HepG2 (cell line): ENCODE measurements around the gene PEAK3. TPM values are rescaled to one million over a fixed set of nuclear protein-coding genes. Genes with fewer than 3 reads are reported as not detected.

Experiments
- ATAC-seq: fragments of 200-7000 bp; cut with Tn5 transposase; 3 replicates; pipeline ENCODE4 v1.9.1; 2020; ENCODE audit warnings: mild to moderate bottlenecking, moderate library complexity
- BruUV-seq: library from RNA; stranded (reverse); fragments of 400-500 nt; replicated peaks from 2 replicates; lab custom pipeline; 2021; lab: Mats Ljungman, UMichigan
- CTCF ChIA-PET: fragments of 300-600 bp; formaldehyde crosslinking; extraction: SDS; loops from one replicate; lab custom pipeline; 2021; ENCODE audit warnings: low total read pairs, inconsistent platforms, low intra/inter-chr PET ratio; lab: Yijun Ruan, JAX
- POLR2A ChIA-PET: fragments of 350-600 bp; sonication (Branson Sonifier 250); formaldehyde crosslinking; loops from one replicate; lab custom pipeline; 2020; ENCODE audit warnings: antibody characterized with exemption, inconsistent platforms; lab: Yijun Ruan, JAX
- DNase-seq: peaks from one replicate; pipeline ENCODE4 v3.0.0-alpha.2; 2015; ENCODE audit warnings: low spot score
- FAIRE-seq: peaks from 3 replicates; lab custom pipeline; 2011; peaks lifted over from hg19 to GRCh38; lab: Jason Lieb, UNC
- H2AFZ ChIP-seq: one replicate; pipeline ENCODE4 v1.6.1; 2011; ENCODE audit warnings: low read length, inconsistent platforms
- H3K27ac ChIP-seq: fragments of 300-600 bp; 3 replicates; pipeline ENCODE4 v1.8.0; 2011; ENCODE audit warnings: mixed run types, mild to moderate bottlenecking, mixed read lengths, low read length, inconsistent platforms; ENCODE audit not compliant: insufficient read depth; ENCODE audit errors: extremely low read length
- H3K27me3 ChIP-seq, 2 experiments: fragments of 200-600 bp in 1 of 2; 2 replicates in 1 of 2; 3 replicates in 1 of 2; pipeline versions ENCODE4 v1.6.0 to v1.8.0; 2011; ENCODE audit warnings: low read length in 2 of 2, mild to moderate bottlenecking in 2 of 2, moderate library complexity in 2 of 2, inconsistent platforms in 1 of 2; ENCODE audit not compliant: insufficient read depth in 2 of 2, control insufficient read depth in 1 of 2
- H3K36me3 ChIP-seq, 2 experiments: fragments of 200-600 bp in 1 of 2; replicated peaks in 1 of 2; 2 replicates in 1 of 2; 3 replicates in 1 of 2; pipeline versions ENCODE4 v1.5.1 to v1.8.0; 2011; ENCODE audit warnings: low read length in 2 of 2, inconsistent platforms in 1 of 2; ENCODE audit not compliant: insufficient read depth in 2 of 2, control insufficient read depth in 1 of 2
- H3K4me1 ChIP-seq: 2 replicates; pipeline ENCODE4 v1.5.1; 2012; ENCODE audit warnings: low read length, inconsistent platforms; ENCODE audit not compliant: insufficient read depth
- H3K4me2 ChIP-seq: 2 replicates; pipeline ENCODE4 v1.6.0; 2011; ENCODE audit warnings: low read depth, low read length, inconsistent platforms
- H3K4me3 ChIP-seq, 3 experiments: fragments of 200-600 bp in 1 of 3; sonication (generic), shearing (Covaris generic) in 1 of 3; replicated peaks in 1 of 3; 2 replicates each; pipeline ENCODE4 v1.5.1; 2011 to 2016; ENCODE audit warnings: low read length in 3 of 3, inconsistent platforms in 2 of 3, low read depth in 2 of 3, mild to moderate bottlenecking in 2 of 3, control low read depth in 1 of 3, mixed read lengths in 1 of 3; ENCODE audit not compliant: insufficient read depth in 1 of 3
- H3K79me2 ChIP-seq: one replicate; pipeline ENCODE4 v1.6.1; 2011; ENCODE audit warnings: low read length, inconsistent platforms; ENCODE audit not compliant: insufficient read depth
- H3K9ac ChIP-seq: 2 replicates; pipeline ENCODE4 v1.6.0; 2011; ENCODE audit warnings: mild to moderate bottlenecking, low read depth, low read length, inconsistent platforms; ENCODE audit not compliant: insufficient read depth
- H3K9me3 ChIP-seq: 2 replicates; pipeline ENCODE4 v1.5.1; 2012; ENCODE audit warnings: mild to moderate bottlenecking, low read length
- H4K20me1 ChIP-seq: 2 replicates; pipeline ENCODE4 v1.6.0; 2011; ENCODE audit warnings: inconsistent platforms, mild to moderate bottlenecking, low read length, moderate library complexity; ENCODE audit not compliant: insufficient read depth
- AGO2 ChIP-seq: fragments of 200-400 bp; formaldehyde crosslinking; optimal IDR thresholded peaks from 2 replicates; pipeline ENCODE3; 2017; ENCODE audit warnings: mild to moderate bottlenecking, low read depth, low read length, moderate library complexity
- AKAP8 ChIP-seq: sonication (generic); formaldehyde crosslinking; IDR thresholded peaks from 2 replicates; pipeline ENCODE4 v1.5.1; 2020; ENCODE audit warnings: mild to moderate bottlenecking, missing genetic modification reagents
- GLI4 ChIP-seq: sonication (generic); formaldehyde crosslinking; IDR thresholded peaks from 2 replicates; pipeline ENCODE4 v1.5.1; 2020; ENCODE audit warnings: missing genetic modification reagents, mild to moderate bottlenecking, moderate library complexity, borderline replicate concordance
- KAT2B ChIP-seq: fragments of 150-350 bp; IDR thresholded peaks from 2 replicates; pipeline ENCODE4 v1.6.1; 2014; ENCODE audit warnings: low read depth, low read length, borderline replicate concordance
- RBFOX2 ChIP-seq: fragments of 200-400 bp; formaldehyde crosslinking; IDR thresholded peaks from 2 replicates; pipeline ENCODE4 v1.6.1; 2017; ENCODE audit warnings: low read depth, mild to moderate bottlenecking, low read length
- RBM22 ChIP-seq: fragments of 200-400 bp; formaldehyde crosslinking; optimal IDR thresholded peaks from 2 replicates; pipeline ENCODE3; 2017; ENCODE audit warnings: mild to moderate bottlenecking, low read length, moderate library complexity
- ZNF616 ChIP-seq: sonication (generic); formaldehyde crosslinking; IDR thresholded peaks from 2 replicates; pipeline ENCODE4 v1.5.0; 2020; ENCODE audit warnings: low read depth, mild to moderate bottlenecking, missing genetic modification reagents
- WGBS: methylation state at CpG from one replicate; pipeline ENCODE4 v1.1.6; 2017; ENCODE audit warnings: low lambda C conversion rate; 5-methylcytosine and 5-hydroxymethylcytosine counted together
- in situ Hi-C: cut with HindIII; loops from 2 replicates; pipeline ENCODE4 v1.10.0; 2017; ENCODE audit warnings: low pct_unique_long_range_greater_than_20kb; ENCODE audit not compliant: extremely low pct_ligation_motif_present
- intact Hi-C: fragments of 100-400 bp; cut with micrococcal nuclease; formaldehyde crosslinking; loops from one replicate; pipeline ENCODE4 v1.10.0; 2022; ENCODE audit not compliant: unreplicated experiment
- polyA plus RNA-seq, 8 experiments: library from polyadenylated mRNA; depleted of rRNA in 3 of 8; stranded (reverse) in 7 of 8; unstranded in 1 of 8; fragments of >200 nt; fragmentation: Illumina TruSeq in 4 of 8; extraction: Trizol in 4 of 8; gene quantifications; 2 replicates each; pipeline versions ENCODE4 v1.2.1 to v1.2.3, GENCODE V29; 2011 to 2016; ENCODE audit warnings: low read depth in 4 of 8, missing spikeins in 1 of 8, mixed read lengths in 1 of 8; ENCODE audit not compliant: insufficient read depth in 1 of 8
- total RNA-seq, 5 experiments: library from RNA; depleted of rRNA; stranded (reverse); fragments of >200 nt; fragmentation: Illumina TruSeq; extraction: Trizol; gene quantifications; 2 replicates each; pipeline ENCODE4 v1.2.3, GENCODE V29; 2016; ENCODE audit warnings: low read depth in 1 of 5
- TF ChIP-seq, protein P1 (sequence below): fragments of 450-650 bp; IDR thresholded peaks from 2 replicates; pipeline ENCODE4 v1.6.1; 2017
- TF ChIP-seq, protein P2 (sequence below): sonication (generic); formaldehyde crosslinking; IDR thresholded peaks from 2 replicates; pipeline ENCODE4 v1.5.0; 2020; ENCODE audit warnings: missing genetic modification reagents
- TF ChIP-seq, protein P3 (sequence below): sonication (generic); formaldehyde crosslinking; IDR thresholded peaks from 2 replicates; pipeline ENCODE4 v1.9.0; 2021; ENCODE audit warnings: missing genetic modification reagents, borderline replicate concordance

Gene PEAK3
- total and polyA plus RNA-seq, 2 of the 13 experiments (the other 11 are each of a cell fraction or from before 2014, with no cell fraction given), result not detected

DNA sequence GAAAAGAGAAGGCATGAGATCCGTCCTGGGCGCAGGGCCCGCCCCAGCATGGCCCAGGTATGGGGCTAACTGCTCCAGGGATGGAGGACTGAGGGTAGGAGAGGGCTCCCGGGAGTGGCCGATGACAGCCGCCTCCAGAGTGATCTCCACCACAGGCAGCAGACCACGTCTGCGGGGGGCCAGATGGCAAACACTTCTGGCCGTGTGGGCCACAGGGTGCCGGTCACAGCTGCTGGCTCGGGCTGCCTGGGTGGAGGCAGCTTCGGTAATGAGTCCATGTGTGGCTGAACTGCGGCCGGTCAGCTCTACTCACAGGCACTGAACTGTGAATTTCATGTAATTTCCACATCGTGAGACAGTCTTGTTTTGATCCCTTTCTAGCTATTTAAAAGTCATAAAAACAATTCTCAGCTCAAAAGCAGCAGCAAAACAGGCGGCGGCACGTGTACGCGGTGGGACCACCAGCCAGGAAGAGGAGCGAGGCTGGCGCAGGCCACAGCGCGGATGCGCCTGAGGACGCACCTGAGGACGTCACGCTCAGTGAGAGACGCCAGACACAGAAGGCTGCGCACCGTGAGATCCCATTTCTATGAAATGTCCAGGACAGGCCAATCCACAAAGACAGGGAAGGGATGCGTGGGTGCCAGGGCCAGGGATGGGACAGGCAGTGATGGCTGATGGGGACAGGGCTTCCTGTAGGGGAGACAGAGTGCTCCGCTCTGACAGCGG lies 42.4 kb upstream of the PEAK3 start:
- 94% methylated on average over 26 of the region's 34 CpGs for WGBS
- Histone ChIP-seq H3K4me3 (no peak overlapping the region), H4K20me1 (no peaks in the 10 kb centered on the region), H3K27ac (no peak overlapping the region), H3K9me3 (no peaks in the 10 kb centered on the region), H3K27me3 (no peaks in the 10 kb centered on the region; a peak in 1 of 5 replicates), H2AFZ (no peak overlapping the region), H3K9ac (no peak overlapping the region), H3K4me2 (no peak overlapping the region), H3K4me1 (peaks cover 14% of the 10 kb centered on the region), H3K36me3 (peaks cover 7 to 36% of the 10 kb centered on the region in 2 experiments; a peak in 4 of 5 replicates), H3K79me2 (peaks cover 25% of the 10 kb centered on the region)
- no TSS peak for BruUV-seq
- ChIA-PET CTCF (no interaction called here), POLR2A (no interaction called here)
- ATAC-seq (no peak), FAIRE-seq (no peak), DNase-seq (no peak)
- intact Hi-C loops (no loop called here), in situ Hi-C loops (no loop called here)
- TF ChIP-seq GLI4 (CRISPR knock-in tag), result no peak
- no peak for TF ChIP-seq KAT2B
- TF ChIP-seq AGO2, result peak; percentile 47
- peak; percentile 17; the same call in 1 of the 2 replicates for TF ChIP-seq RBFOX2
- TF ChIP-seq RBM22, result peak; percentile 47
- TF ChIP-seq, protein P1, sequence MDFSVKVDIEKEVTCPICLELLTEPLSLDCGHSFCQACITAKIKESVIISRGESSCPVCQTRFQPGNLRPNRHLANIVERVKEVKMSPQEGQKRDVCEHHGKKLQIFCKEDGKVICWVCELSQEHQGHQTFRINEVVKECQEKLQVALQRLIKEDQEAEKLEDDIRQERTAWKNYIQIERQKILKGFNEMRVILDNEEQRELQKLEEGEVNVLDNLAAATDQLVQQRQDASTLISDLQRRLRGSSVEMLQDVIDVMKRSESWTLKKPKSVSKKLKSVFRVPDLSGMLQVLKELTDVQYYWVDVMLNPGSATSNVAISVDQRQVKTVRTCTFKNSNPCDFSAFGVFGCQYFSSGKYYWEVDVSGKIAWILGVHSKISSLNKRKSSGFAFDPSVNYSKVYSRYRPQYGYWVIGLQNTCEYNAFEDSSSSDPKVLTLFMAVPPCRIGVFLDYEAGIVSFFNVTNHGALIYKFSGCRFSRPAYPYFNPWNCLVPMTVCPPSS, result no peak

DNA sequence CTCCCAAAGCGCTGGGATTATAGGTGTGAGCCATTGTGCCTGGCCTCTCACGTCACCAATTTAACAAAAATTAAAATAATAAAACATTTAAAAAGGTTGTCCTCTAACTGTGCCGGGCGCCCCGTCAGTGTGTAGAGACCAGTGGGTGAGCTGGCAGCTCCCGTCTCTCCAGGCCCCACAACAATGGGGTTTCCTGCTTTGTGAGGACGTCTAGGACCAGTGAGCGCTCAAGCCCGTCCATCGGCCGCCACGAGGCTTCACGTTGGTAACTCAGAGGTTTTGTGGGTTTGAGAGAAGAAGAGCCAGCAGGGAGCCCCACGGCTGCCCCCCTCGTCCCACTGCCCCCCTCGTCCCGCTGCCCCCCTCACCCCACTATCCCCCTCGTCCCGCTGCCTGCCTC lies 41.7 kb upstream of the PEAK3 start:
- Histone ChIP-seq H3K79me2 (peaks cover 18% of the 10 kb centered on the region), H4K20me1 (no peaks in the 10 kb centered on the region), H3K9me3 (no peaks in the 10 kb centered on the region), H3K27me3 (no peaks in the 10 kb centered on the region; a peak in 1 of 5 replicates), H3K9ac (no peak overlapping the region), H3K36me3 (peaks cover 7 to 36% of the 10 kb centered on the region in 2 experiments; a peak in 4 of 5 replicates), H3K27ac (no peak overlapping the region), H2AFZ (no peak overlapping the region), H3K4me3 (no peak overlapping the region), H3K4me1 (peaks cover 20% of the 10 kb centered on the region), H3K4me2 (no peak overlapping the region)
- POLR2A ChIA-PET, result no interaction called here
- ATAC-seq (no peak), DNase-seq (no peak), FAIRE-seq (no peak)
- WGBS, result 91% methylated on average over 19 of the region's 19 CpGs
- intact Hi-C loops (no loop called here), in situ Hi-C loops (no loop called here)
- no TSS peak for BruUV-seq
- CTCF ChIA-PET, result no interaction called here
- TF ChIP-seq AKAP8 (CRISPR knock-in tag) (no peak), KAT2B (no peak), ZNF616 (no peak)
- TF ChIP-seq, protein P2, sequence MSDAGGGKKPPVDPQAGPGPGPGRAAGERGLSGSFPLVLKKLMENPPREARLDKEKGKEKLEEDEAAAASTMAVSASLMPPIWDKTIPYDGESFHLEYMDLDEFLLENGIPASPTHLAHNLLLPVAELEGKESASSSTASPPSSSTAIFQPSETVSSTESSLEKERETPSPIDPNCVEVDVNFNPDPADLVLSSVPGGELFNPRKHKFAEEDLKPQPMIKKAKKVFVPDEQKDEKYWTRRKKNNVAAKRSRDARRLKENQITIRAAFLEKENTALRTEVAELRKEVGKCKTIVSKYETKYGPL (CRISPR knock-in tag), result no peak
- TF ChIP-seq, protein P3, sequence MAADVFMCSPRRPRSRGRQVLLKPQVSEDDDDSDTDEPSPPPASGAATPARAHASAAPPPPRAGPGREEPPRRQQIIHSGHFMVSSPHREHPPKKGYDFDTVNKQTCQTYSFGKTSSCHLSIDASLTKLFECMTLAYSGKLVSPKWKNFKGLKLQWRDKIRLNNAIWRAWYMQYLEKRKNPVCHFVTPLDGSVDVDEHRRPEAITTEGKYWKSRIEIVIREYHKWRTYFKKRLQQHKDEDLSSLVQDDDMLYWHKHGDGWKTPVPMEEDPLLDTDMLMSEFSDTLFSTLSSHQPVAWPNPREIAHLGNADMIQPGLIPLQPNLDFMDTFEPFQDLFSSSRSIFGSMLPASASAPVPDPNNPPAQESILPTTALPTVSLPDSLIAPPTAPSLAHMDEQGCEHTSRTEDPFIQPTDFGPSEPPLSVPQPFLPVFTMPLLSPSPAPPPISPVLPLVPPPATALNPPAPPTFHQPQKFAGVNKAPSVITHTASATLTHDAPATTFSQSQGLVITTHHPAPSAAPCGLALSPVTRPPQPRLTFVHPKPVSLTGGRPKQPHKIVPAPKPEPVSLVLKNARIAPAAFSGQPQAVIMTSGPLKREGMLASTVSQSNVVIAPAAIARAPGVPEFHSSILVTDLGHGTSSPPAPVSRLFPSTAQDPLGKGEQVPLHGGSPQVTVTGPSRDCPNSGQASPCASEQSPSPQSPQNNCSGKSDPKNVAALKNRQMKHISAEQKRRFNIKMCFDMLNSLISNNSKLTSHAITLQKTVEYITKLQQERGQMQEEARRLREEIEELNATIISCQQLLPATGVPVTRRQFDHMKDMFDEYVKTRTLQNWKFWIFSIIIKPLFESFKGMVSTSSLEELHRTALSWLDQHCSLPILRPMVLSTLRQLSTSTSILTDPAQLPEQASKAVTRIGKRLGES (CRISPR knock-in tag), result no peak
